ENCODE results near the gene RPS8.

- TF ChIP-seq, protein P1, sequence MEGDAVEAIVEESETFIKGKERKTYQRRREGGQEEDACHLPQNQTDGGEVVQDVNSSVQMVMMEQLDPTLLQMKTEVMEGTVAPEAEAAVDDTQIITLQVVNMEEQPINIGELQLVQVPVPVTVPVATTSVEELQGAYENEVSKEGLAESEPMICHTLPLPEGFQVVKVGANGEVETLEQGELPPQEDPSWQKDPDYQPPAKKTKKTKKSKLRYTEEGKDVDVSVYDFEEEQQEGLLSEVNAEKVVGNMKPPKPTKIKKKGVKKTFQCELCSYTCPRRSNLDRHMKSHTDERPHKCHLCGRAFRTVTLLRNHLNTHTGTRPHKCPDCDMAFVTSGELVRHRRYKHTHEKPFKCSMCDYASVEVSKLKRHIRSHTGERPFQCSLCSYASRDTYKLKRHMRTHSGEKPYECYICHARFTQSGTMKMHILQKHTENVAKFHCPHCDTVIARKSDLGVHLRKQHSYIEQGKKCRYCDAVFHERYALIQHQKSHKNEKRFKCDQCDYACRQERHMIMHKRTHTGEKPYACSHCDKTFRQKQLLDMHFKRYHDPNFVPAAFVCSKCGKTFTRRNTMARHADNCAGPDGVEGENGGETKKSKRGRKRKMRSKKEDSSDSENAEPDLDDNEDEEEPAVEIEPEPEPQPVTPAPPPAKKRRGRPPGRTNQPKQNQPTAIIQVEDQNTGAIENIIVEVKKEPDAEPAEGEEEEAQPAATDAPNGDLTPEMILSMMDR (IDR thresholded peaks at IDR 0.05), result no peak
- no peak for TF ChIP-seq POLR2A (IDR thresholded peaks at IDR 0.05)
These were observed 12.2 kb downstream of the RPS8 start for GRCh38 chr1:44787506-44787905.
